Measurements from ENCODE around the gene CHPF.

DNA sequence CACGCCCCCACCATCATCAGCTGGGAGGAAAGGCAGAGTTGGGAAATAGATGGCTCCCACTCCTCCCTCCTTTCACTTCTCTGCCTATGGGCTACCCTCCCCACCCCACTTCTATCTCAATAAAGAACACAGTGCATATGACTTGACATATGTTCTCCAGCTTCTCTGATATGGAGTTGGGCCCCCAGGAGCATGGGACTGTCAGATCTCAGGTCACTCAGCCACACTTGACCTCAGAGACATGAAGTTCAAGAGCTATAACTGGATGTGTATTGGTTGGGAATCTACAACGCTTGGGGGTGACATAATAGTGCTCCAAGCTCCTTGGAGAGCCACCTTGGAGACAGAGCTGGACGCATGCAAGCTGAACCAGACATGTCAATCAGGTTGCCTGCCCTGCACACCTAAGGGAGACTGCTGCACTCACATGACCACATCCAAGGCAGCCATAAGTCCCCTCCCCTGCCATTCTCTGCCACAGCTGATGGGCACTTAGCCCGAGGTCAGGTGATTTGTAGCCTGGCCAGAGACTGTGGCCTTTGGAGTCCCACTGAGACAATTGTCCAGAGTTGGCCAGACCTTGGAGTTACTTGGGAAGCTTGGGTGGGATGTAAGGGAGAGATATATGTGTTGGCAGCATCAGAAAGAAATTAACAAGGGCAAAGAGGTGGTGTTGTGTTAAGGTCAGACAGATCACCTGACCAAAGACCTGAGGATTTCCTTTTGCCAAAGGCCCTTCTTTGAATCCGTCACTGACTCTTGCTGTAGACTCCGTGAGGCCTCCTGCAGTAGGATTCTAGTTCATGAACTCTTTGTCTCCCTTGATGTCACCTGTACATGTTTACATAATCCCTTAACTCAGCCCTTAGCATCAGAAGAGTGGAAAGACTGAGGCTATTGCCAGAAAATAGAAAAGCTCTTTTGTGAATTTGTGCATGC is 32.2 kb upstream of the CHPF start:
- TF ChIP-seq, protein P1, sequence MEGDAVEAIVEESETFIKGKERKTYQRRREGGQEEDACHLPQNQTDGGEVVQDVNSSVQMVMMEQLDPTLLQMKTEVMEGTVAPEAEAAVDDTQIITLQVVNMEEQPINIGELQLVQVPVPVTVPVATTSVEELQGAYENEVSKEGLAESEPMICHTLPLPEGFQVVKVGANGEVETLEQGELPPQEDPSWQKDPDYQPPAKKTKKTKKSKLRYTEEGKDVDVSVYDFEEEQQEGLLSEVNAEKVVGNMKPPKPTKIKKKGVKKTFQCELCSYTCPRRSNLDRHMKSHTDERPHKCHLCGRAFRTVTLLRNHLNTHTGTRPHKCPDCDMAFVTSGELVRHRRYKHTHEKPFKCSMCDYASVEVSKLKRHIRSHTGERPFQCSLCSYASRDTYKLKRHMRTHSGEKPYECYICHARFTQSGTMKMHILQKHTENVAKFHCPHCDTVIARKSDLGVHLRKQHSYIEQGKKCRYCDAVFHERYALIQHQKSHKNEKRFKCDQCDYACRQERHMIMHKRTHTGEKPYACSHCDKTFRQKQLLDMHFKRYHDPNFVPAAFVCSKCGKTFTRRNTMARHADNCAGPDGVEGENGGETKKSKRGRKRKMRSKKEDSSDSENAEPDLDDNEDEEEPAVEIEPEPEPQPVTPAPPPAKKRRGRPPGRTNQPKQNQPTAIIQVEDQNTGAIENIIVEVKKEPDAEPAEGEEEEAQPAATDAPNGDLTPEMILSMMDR (IDR thresholded peaks at IDR 0.05; ENCODE audit: insufficient read depth, low read length, poor library complexity, severe bottlenecking), result no peak
- TF ChIP-seq EZH2phosphoT487 (conservative IDR thresholded peaks at IDR 0.05; ENCODE audit: low read length), result no peak

Data from SU-DHL-6 (cell line).